Upper lobe of left lung (tissue), 4 donors: Measurements from ENCODE around the gene CDH6.

Source experiments
- EP300 ChIP-seq, 4 donors: sonication (generic); formaldehyde crosslinking; IDR thresholded peaks; one replicate each; pipeline ENCODE4 v1.5.1; 2017; ENCODE audit warnings: antibody characterized with exemption in 4 of 4, control low read depth in 2 of 4
- POLR2A ChIP-seq, 4 donors: fragments of 450-650 bp; IDR thresholded peaks; one replicate each; pipeline ENCODE4 v1.5.1; 2016 to 2017; ENCODE audit warnings: antibody characterized with exemption in 4 of 4, mild to moderate bottlenecking in 2 of 4

- TF ChIP-seq POLR2A (IDR thresholded peaks at IDR 0.05) = no peak
- no peak for TF ChIP-seq EP300 (IDR thresholded peaks at IDR 0.05)
Measured at GRCh38 chr5:31226651-31227050, 33.2 kb downstream of the CDH6 start.
